ENCODE measurements around the gene NPHS2.
A peak's percentile ranks its signal among the peaks of the same experiment; 100 is the strongest.

NPHS2 gene

GRCh38 chr1:179575497-179576314 lies at the start of gene NPHS2:
Gene NPHS2, minus strand, starts transcription at chr1:179575948. Its CDS starts 84 bp downstream, at chr1:179575864.
- DNase-seq: no peak

- DNase-seq: no peak
Measured at GRCh38 chr1:179612361-179612760, 36.6 kb upstream of the NPHS2 start.

GRCh38 chr1:179601093-179601492 lies 25.3 kb upstream of the NPHS2 start:
- DNase-seq: no peak

- peak; percentile 71 for DNase-seq
Measured at GRCh38 chr1:179599623-179600249, 24.0 kb upstream of the NPHS2 start.

- DNase-seq: no peak
Measured at GRCh38 chr1:179598631-179599030, 22.9 kb upstream of the NPHS2 start.

GRCh38 chr1:179591592-179592580 lies 16.1 kb upstream of the NPHS2 start, which contains the start of gene TDRD5:
Gene TDRD5, plus strand, starts transcription at chr1:179591832. Its CDS starts 784 bp downstream, at chr1:179592616.
- DNase-seq: no peak

DNA sequence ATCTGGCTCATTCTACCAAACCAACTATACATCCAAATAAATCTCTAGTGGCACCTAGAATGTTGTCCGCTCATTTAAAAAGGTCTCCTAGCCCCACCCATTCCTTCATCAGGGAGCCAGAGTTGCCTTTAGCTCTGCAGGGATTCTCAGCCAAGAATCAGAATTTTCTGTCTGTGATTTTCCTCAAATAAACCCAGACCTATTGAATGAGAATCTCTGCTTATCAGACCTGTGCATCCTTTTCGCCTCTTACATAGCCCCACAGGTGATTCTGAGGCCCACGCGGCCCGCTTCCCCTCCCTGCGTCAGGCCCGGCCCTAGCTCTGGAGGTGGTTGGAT lies 15.5 kb upstream of the NPHS2 start:
- DNase-seq: no peak

DNA sequence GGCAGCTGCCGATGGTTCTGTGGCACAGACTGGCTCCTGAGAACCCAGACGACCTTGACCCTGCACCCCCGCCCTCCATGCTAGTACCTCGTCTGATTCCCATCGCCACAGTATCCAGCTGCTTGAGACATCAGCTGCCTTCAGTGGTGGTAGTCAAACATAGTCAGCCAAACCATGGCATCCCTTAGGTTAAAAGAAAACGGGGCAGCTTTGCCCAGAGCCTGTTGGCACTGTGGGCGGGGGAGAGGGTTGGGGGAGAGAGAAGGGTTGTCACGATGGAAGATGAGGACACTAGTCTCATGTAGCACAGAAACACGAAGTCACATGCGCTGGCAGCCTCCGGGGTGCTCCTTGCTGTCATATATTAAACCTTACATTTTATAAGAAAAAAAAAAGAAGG lies 14.9 kb upstream of the NPHS2 start:
- no peak for DNase-seq

- DNase-seq: no peak
Measured at GRCh38 chr1:179589509-179589908, 13.8 kb upstream of the NPHS2 start.

DNA sequence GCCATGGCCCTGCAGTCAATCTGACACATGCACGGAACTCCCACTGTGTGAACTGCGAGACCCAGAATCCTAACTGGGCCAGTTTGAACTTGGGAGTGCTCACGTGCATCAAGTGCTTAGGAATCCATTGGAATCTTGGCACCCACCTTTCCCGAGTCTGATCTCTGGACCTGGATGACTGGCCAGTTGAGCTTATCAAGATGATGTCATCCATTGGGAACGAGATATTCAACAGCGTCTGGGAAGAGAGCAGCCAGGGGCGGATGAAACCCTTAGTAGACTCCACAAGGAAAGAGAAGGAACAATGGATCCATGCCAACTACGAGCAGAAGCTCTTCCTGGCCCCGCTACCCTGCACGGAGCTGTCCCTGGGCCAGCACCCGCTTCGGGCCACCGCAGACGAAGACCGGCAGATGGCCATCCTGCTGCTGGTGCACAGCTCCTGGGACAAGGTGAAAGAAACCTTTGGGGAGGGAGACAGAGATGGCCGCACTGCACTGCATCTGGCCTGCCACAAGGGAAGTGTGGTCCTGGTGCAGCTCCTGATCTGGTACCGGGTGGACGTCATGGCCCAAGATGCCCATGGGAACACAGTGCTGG lies 12.8 kb upstream of the NPHS2 start:
- no peak for DNase-seq

GRCh38 chr1:179587336-179587735 lies 11.6 kb upstream of the NPHS2 start:
- DNase-seq: no peak

DNA sequence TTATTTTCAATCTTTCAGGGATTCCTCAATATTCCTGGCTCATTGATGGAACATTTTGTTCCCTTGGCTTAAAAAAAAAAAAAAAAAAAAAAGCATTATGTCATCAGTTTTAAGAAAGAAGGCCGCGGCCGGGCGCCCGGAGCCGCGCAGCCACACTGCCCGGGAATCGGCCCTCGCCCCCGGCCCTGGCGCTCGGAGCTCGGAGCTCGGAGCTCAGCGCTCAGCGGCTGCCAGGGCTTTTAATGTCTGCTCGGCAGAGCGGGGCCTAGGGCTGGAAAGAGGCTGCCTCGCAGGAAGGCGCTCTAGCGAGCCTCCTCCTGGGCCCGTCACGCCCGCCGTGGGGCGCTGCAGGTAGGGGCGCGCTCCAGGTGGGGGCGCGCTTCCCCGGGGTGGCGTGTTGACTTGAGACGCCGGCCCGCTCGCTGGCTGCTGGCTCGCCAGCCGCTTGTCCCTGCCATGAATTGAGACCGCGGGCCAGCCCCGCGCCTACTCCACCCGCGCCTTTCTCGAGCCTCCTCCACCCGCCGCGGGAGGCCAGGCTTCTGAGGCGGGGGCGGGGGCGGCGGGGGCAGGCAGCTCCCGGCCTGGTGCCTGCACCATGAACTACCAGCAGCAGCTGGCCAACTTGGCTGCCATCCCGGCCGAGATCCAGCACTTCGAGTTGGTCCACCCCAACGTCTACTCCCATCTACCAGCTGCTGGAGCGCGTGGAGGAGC lies 10.5 kb upstream of the NPHS2 start:
- DNase-seq: no peak

DNA sequence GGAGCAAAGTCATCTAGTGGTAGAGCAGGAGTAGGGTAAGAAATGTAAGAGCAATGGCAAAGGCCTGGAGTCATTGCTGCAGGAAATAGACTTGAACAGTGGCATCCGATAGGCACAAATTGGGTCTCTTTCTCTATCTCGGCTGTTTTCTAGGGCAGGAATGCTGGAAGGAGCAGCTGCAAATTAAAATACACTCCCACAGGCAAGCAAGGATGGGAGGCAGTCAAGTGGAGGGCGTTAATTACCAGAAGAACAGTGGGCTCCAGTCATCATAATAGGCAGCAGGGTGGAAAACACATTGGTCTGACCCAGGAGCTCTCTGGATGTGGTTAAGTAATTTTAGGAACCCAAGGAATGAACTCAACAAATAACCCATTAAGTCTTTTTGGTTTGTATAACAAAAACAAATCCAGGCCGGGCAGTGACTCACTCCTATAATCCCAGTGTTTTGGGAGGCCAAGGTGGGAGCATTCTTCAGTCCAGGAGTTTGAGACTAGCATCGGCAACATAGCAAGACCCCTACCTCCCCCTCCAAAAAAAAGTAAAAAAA lies 8.1 kb upstream of the NPHS2 start:
- no peak for DNase-seq

GRCh38 chr1:179576509-179576908 lies 761 bp upstream of the NPHS2 start:
- no peak for DNase-seq

DNA sequence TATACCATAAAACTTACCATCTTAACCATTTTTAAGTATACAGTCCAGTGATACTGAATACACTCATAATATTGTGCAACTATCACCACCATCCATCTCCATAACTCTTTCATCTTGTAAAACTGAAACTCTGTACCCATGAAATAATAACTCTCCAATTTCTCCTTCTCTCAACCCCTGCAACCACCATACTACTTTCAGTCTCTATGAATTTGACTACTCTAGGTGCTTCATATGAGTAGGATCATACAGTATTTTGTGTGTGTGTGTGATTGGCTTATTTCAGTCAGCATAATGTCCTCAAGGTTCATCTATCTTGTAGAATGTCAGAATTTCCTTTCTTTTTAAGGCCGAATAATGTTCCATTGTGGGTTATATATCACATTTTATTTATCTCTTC lies 17.7 kb downstream of the NPHS2 start:
- no peak for DNase-seq

DNA sequence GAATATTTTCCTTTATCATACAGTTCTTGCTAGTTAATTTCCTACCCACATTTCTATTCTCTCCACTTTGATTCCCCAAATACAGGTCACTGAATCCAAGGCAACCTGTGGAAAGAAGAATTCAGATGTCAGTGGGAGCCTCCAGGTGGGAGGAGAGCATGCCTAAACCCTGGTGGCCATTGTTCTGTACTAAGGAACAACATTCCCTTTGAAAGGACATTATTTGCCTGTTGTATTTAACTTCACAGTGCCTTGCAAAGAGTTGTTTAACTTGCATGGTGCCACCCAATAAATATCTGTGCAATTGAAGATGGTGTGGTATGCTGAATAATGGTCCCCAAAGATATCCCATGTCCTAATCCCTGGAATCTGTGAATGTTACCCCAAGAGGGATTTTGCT lies 21.3 kb downstream of the NPHS2 start:
- no peak for DNase-seq

DNA sequence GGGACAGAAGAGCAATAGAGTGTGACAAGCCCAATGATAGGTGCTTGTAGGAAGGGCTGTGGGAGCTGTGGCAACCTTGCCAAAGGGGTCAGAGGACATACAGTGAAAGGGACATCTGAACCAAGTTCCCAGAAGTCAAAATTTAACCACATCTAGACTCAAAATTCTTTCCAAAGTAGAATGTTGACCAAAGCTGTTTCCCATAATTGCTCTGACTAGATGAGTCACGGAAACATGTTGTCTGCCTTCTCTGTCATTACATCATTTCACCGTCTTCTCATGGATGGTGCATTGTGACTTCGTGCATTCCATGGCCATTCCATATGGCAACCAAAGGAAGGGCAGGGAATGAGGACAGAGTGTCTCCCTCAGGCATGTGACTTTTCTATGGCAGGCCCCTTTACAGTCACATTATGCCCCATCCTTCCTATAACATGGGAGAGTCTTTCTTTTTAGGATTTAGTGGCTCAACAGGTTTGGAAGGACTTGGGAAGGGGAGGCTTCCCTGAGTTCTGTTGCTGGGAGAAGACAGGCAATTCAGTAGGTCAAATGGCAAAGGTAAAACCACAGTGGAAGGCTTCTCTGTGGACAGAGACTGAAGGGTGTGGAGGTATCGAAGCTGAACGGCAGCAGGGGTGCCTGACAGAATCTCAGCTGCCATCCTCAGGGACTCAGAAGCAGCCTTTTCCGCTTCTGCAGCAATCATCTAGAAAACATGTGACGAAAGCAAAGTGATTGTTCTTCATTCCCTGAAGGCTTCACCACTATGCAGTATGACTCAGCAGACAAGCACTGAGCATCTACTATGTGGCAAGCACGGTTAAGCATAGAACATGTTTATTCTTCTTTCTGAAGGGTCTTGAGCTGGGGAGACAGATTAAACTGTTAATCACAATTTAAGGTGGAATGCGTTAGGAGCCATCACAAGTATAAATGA lies 24.7 kb downstream of the NPHS2 start:
- DNase-seq: peak; percentile 77

DNA sequence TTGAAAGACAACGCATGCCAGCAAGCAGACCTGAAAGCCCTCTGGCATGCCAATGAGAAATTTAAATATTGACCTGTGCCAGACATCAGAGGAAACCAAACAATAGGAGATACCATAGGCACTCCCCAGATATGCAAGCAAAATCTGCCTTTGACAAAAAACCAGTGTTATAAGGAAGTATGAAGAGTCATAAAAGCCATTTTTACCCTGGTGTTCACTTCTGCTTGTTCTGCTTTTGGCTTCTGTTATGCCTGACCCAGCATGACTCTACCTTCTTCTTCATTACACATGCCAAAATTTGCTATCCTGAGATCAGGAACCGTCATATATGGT lies 26.4 kb downstream of the NPHS2 start:
- DNase-seq: no peak

GRCh38 chr1:179548666-179549367 lies 26.9 kb downstream of the NPHS2 start:
- no peak for DNase-seq

GRCh38 chr1:179547021-179547535 lies 28.7 kb downstream of the NPHS2 start:
- no peak for DNase-seq
